Germinal center (tissue), 1 donor: ENCODE measurements around the gene OGFOD3.
"Not testable (repeated sequence)": the region's sequence is repeated elsewhere in the genome, so short reads cannot be mapped to it uniquely, and the experiment has no call there.

Source experiments
- DNase-seq: peaks from one replicate; pipeline ENCODE4 v3.0.0; 2012; ENCODE audit warnings: mixed read lengths, low spot score

Gene OGFOD3

GRCh38 chr17:82351713-82352488 is 66.5 kb downstream of the OGFOD3 start:
- DNase-seq = peak; percentile 83

- DNase-seq = no peak
Measured at GRCh38 chr17:82351254-82351712, 67.1 kb downstream of the OGFOD3 start.

GRCh38 chr17:82350182-82351030 is 68.0 kb downstream of the OGFOD3 start:
- peak; percentile 50 for DNase-seq

- no peak for DNase-seq
Measured at GRCh38 chr17:82349287-82349701, 69.1 kb downstream of the OGFOD3 start.

- no peak for DNase-seq
Measured at GRCh38 chr17:82348866-82349265, 69.5 kb downstream of the OGFOD3 start.

- no peak for DNase-seq
Measured at GRCh38 chr17:82348434-82348833, 70.0 kb downstream of the OGFOD3 start.

GRCh38 chr17:82347994-82348393 is 70.4 kb downstream of the OGFOD3 start:
- not testable (repeated sequence) for DNase-seq

GRCh38 chr17:82346342-82347300 is 71.8 kb downstream of the OGFOD3 start:
- no peak for DNase-seq

GRCh38 chr17:82345151-82345976 is 73.0 kb downstream of the OGFOD3 start:
- no peak for DNase-seq

- DNase-seq = no peak
Measured at GRCh38 chr17:82344175-82344907, 74.0 kb downstream of the OGFOD3 start.

GRCh38 chr17:82343560-82343959 is 74.8 kb downstream of the OGFOD3 start:
- no peak for DNase-seq

GRCh38 chr17:82342361-82343079 is 75.9 kb downstream of the OGFOD3 start:
- DNase-seq = no peak

- no peak for DNase-seq
Measured at GRCh38 chr17:82339634-82340580, 78.5 kb downstream of the OGFOD3 start.
